SIG-M5 (cell line): ENCODE measurements around the gene EFCAB7.

Experiments used
- DNase-seq: peaks from one replicate; lab custom pipeline; 2025; lab: John Stamatoyannopoulos, UW

EFCAB7 gene

GRCh38 chr1:63522891-63523728, at the start of gene EFCAB7, which contains the start of gene ITGB3BP:
Gene EFCAB7, plus strand, starts transcription at chr1:63523525. Its CDS starts 2,048 bp downstream, at chr1:63525573.
Gene ITGB3BP, minus strand, starts transcription at chr1:63523225. Its CDS starts 92 bp downstream, at chr1:63523133.
- peak; percentile 64 for DNase-seq

- no peak for DNase-seq
Observed at GRCh38 chr1:63475761-63476160, 47.6 kb upstream of the EFCAB7 start.

- DNase-seq: no peak
Observed at GRCh38 chr1:63480057-63480456, 43.3 kb upstream of the EFCAB7 start.

GRCh38 chr1:63486629-63487028, 36.7 kb upstream of the EFCAB7 start:
- no peak for DNase-seq

- DNase-seq: no peak
Observed at GRCh38 chr1:63487336-63488065, 35.8 kb upstream of the EFCAB7 start.

GRCh38 chr1:63497577-63497976, 25.7 kb upstream of the EFCAB7 start:
- DNase-seq: no peak

- DNase-seq: no peak
Observed at GRCh38 chr1:63498106-63498505, 25.2 kb upstream of the EFCAB7 start.

- DNase-seq: no peak
Observed at GRCh38 chr1:63501256-63501655, 22.1 kb upstream of the EFCAB7 start.

- no peak for DNase-seq
Observed at GRCh38 chr1:63506782-63507181, 16.5 kb upstream of the EFCAB7 start.

- DNase-seq: no peak
Observed at GRCh38 chr1:63509718-63510117, 13.6 kb upstream of the EFCAB7 start.

GRCh38 chr1:63512584-63512983, 10.7 kb upstream of the EFCAB7 start:
- DNase-seq: no peak

GRCh38 chr1:63516629-63517028, 6.7 kb upstream of the EFCAB7 start:
- DNase-seq: no peak

GRCh38 chr1:63523738-63524137, 413 bp downstream of the EFCAB7 start:
- DNase-seq: no peak

- no peak for DNase-seq
Observed at GRCh38 chr1:63524201-63524600, 876 bp downstream of the EFCAB7 start.

GRCh38 chr1:63532727-63533126, 9.4 kb downstream of the EFCAB7 start:
- DNase-seq: no peak

- no peak for DNase-seq
Observed at GRCh38 chr1:63533931-63534330, 10.6 kb downstream of the EFCAB7 start.

- DNase-seq: no peak
Observed at GRCh38 chr1:63534406-63534805, 11.1 kb downstream of the EFCAB7 start.

- DNase-seq: no peak
Observed at GRCh38 chr1:63537006-63537405, 13.7 kb downstream of the EFCAB7 start.

- DNase-seq: no peak
Observed at GRCh38 chr1:63537940-63538339, 14.6 kb downstream of the EFCAB7 start.

GRCh38 chr1:63545780-63546179, 22.5 kb downstream of the EFCAB7 start:
- DNase-seq: no peak

- no peak for DNase-seq
Observed at GRCh38 chr1:63547621-63548294, 24.4 kb downstream of the EFCAB7 start.

- no peak for DNase-seq
Observed at GRCh38 chr1:63548303-63548702, 25.0 kb downstream of the EFCAB7 start.

GRCh38 chr1:63548877-63549276, 25.6 kb downstream of the EFCAB7 start:
- DNase-seq: no peak
